Natural killer cell (primary cell): ENCODE results near the gene ACTL6B. TPM values are rescaled to one million over a fixed set of nuclear protein-coding genes. Genes with fewer than 3 reads are reported as not detected.

Experiments used
- ATAC-seq, 3 donors: fragments of 150-1000 bp in 2 of 3; fragments of 200-7000 bp in 1 of 3; cut with Tn5 transposase; 1 replicate in 1 of 3; 2 replicates in 2 of 3; pipeline ENCODE4 v1.10.0; 2021; ENCODE audit warnings: mild to moderate bottlenecking in 2 of 3, moderate library complexity in 2 of 3
- DNase-seq, 2 donors: peaks; one replicate each; pipeline versions ENCODE4 v3.0.0 to v3.0.0-alpha.2; 2013 to 2021; ENCODE audit warnings: mixed read lengths in 1 of 2
- H3K27ac ChIP-seq: one replicate; pipeline ENCODE4 v1.5.1; 2013; ENCODE audit warnings: mild to moderate bottlenecking, low read length
- H3K27me3 ChIP-seq: one replicate; pipeline ENCODE4 v1.6.1; 2013; ENCODE audit warnings: low read length; ENCODE audit not compliant: control insufficient read depth, insufficient read depth
- H3K36me3 ChIP-seq: one replicate; pipeline ENCODE4 v1.6.1; 2013; ENCODE audit warnings: low read length; ENCODE audit not compliant: control insufficient read depth, insufficient read depth
- H3K4me1 ChIP-seq: one replicate; pipeline ENCODE4 v1.6.1; 2013; ENCODE audit warnings: low read length; ENCODE audit not compliant: control insufficient read depth, insufficient read depth
- H3K4me3 ChIP-seq: one replicate; pipeline ENCODE4 v1.5.1; 2013; ENCODE audit warnings: low read length
- H3K9me3 ChIP-seq: one replicate; pipeline ENCODE4 v1.6.1; 2013; ENCODE audit warnings: low read length; ENCODE audit not compliant: control insufficient read depth, insufficient read depth
- H3K27ac Mint-ChIP-seq, 2 donors: one replicate each; pipeline ENCODE4 v1.8.0; 2022; ENCODE audit warnings: mild to moderate bottlenecking in 2 of 2, mixed read lengths in 2 of 2, moderate library complexity in 1 of 2
- H3K27me3 Mint-ChIP-seq, 2 donors: one replicate each; pipeline ENCODE4 v1.8.0; 2022; ENCODE audit warnings: low read depth in 2 of 2, mixed read lengths in 2 of 2
- H3K36me3 Mint-ChIP-seq: one replicate; pipeline ENCODE4 v1.8.0; 2022; ENCODE audit warnings: mixed read lengths
- H3K4me1 Mint-ChIP-seq, 2 donors: one replicate each; pipeline ENCODE4 v1.8.0; 2022; ENCODE audit warnings: mixed read lengths in 2 of 2
- H3K4me3 Mint-ChIP-seq: one replicate; pipeline ENCODE4 v1.8.0; 2022; ENCODE audit warnings: mild to moderate bottlenecking, moderate library complexity, mixed read lengths
- H3K9me3 Mint-ChIP-seq, 2 donors: one replicate each; pipeline ENCODE4 v1.8.0; 2022; ENCODE audit warnings: mixed read lengths in 2 of 2
- WGBS: methylation state at CpG from one replicate; pipeline ENCODE4 v1.1.7; 2013; ENCODE audit warnings: missing lambda C conversion rate; ENCODE audit not compliant: insufficient coverage; 5-methylcytosine and 5-hydroxymethylcytosine counted together
- intact Hi-C: fragments of 100-400 bp; cut with micrococcal nuclease; formaldehyde crosslinking; loops from one replicate; pipeline ENCODE4 v1.14.2; 2022
- total RNA-seq, 4 donors: library from RNA; stranded (reverse); fragments of 120-200 nt in 1 of 4; gene quantifications; one replicate each; pipeline versions ENCODE4 v1.2.3 to v1.2.4, GENCODE V29; 2013 to 2022
- TF ChIP-seq, protein P1 (sequence below): fragments of 200-600 bp; IDR thresholded peaks from one replicate; pipeline ENCODE4 v1.8.0; 2022; ENCODE audit warnings: antibody characterized with exemption

The ACTL6B gene
- total RNA-seq, 3 donors from 2014 or later (not counting 1 experiment from before 2014, with no cell fraction given), result not detected

DNA sequence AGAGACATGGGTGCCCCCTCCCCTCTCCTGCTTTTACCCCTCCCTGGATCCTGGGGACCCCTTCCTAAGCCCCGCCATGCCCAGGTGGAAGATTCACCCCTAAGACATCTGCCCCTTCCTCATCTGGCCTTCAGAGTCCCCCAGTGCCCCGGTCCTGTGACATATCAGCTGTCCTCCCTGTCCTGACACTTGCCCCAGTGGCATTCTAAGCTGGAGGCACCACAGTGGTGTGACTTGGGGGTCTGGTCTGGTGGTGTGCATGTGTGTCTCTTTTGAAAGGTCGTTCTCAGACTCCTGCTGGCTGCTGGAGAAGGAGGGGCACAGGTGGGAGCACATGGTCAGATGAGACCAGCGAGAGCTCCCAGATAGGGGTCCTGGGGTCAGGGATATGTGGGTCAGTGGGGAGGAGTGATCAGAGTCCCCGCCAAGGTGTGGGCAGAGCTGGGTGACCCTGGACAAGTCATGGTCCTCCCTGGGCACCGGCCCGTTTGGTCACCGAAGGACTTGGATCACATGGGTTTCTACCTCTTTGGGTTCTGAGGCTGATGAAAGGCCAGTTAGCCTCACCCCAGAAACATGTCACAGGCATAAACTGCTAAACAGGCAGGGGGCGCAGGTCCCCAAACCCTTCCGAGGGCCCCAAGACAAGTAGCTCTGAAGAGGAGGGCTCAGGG, 14.3 kb downstream of the ACTL6B start:
- Histone ChIP-seq H3K9me3 (no peaks in the 10 kb centered on the region), H3K4me1 (no peaks in the 10 kb centered on the region), H3K4me3 (no peak overlapping the region), H3K27me3 (no peaks in the 10 kb centered on the region), H3K27ac (no peak overlapping the region), H3K36me3 (no peaks in the 10 kb centered on the region)
- Mint-ChIP-seq H3K27ac (no peak overlapping the region), H3K4me1 (no peaks in the 10 kb centered on the region), H3K4me3 (no peak overlapping the region), H3K36me3 (no peaks in the 10 kb centered on the region), H3K9me3 (no peaks in the 10 kb centered on the region), H3K27me3 (peaks cover 0 to 7% of the 10 kb centered on the region in 2 donors)
- TF ChIP-seq, protein P1, sequence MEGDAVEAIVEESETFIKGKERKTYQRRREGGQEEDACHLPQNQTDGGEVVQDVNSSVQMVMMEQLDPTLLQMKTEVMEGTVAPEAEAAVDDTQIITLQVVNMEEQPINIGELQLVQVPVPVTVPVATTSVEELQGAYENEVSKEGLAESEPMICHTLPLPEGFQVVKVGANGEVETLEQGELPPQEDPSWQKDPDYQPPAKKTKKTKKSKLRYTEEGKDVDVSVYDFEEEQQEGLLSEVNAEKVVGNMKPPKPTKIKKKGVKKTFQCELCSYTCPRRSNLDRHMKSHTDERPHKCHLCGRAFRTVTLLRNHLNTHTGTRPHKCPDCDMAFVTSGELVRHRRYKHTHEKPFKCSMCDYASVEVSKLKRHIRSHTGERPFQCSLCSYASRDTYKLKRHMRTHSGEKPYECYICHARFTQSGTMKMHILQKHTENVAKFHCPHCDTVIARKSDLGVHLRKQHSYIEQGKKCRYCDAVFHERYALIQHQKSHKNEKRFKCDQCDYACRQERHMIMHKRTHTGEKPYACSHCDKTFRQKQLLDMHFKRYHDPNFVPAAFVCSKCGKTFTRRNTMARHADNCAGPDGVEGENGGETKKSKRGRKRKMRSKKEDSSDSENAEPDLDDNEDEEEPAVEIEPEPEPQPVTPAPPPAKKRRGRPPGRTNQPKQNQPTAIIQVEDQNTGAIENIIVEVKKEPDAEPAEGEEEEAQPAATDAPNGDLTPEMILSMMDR, result no peak
- WGBS, result 89% methylated on average over 10 of the region's 10 CpGs
- ATAC-seq, result no peak
- no peak for DNase-seq
- intact Hi-C loops, result no loop called here

DNA sequence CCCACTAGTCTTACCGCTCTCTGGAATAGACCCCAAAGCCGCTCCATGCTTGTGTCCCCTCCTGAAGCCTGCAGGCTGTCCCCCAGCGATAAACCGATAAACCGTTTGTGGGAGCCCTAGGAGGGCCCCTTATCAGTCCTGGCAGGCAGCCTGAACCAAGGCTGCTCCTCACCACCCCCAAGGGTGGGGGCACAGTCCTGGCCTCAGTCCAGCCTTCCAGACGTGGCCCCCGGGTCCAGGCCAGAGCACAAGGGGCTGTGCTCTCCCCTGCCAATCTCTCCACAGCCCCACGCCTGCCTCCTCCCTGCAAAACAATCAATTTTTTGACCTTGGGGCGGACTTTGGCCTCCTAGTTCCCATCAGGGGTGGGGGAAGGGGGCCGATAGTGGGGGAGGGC, 14.8 kb downstream of the ACTL6B start, which contains the start of gene TFR2:
TSS of gene TFR2 (minus strand) at position 90 of the 397 bp plus-strand sequence. CDS start at position 47, 43 bp downstream.
- Mint-ChIP-seq H3K9me3 (no peaks in the 10 kb centered on the region), H3K36me3 (no peaks in the 10 kb centered on the region), H3K27me3 (peaks cover 0 to 7% of the 10 kb centered on the region in 2 donors), H3K27ac (no peak within 1 kb of the TSS), H3K4me3 (no peak within 1 kb of the TSS), H3K4me1 (no peaks in the 10 kb centered on the region)
- Histone ChIP-seq H3K4me1 (no peaks in the 10 kb centered on the region), H3K4me3 (no peak within 1 kb of the TSS), H3K27me3 (no peaks in the 10 kb centered on the region), H3K27ac (no peak within 1 kb of the TSS), H3K9me3 (no peaks in the 10 kb centered on the region), H3K36me3 (no peaks in the 10 kb centered on the region)
- TF ChIP-seq, protein P1, result no peak
- intact Hi-C loops, result no loop called here
- 50% methylated on average over 9 of the region's 10 CpGs for WGBS
- ATAC-seq (no peak), DNase-seq (no peak)

DNA sequence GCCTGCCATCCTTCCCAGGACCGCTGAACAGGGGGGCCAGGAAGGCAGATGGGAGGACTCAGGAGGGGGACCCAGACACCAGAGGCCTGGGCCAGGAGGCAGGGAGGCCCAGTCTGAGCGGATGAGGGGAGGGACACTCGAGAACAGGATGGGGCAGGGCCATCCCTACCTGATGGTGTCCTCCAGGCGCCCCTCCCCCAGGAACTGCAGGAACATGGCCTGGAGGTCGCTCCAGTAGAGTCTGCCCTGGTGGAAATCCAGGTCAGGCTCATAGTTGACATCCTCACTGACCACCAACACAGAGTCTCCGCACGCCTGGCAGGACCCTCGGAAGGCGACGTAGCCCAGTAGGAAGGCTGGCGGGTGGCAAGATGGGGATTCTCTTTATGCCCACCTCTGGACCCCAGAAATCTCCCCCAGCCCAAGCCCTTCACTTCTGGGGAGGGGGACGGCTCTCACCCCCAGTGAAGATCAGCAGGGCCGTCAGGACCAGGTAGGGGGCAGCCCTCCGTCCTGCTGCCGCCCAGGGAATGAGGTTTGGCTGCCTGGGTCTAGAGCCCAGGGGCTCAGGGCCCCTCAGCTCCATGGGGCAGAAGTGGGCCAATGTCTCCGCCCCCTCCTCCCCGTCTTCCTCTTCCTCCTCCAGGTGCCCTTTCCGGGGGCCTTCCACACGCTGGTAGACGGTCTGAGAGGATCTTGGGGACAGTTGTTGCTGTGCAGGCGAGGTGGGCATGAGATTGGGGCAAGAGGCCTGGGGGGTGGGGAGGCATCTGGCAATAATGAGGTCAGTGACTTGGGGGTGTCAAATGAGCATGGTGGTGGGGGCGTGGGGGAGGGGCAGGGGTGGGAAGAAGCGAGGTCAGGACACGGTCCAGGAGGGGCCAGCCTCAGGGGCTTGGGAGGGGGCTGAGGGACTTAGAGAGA, 15.5 kb downstream of the ACTL6B start:
- H3K4me1 Mint-ChIP-seq, result no peaks in the 10 kb centered on the region

More for the DNA sequence above, 15.5 kb downstream of the ACTL6B start:
- intact Hi-C loops, result no loop called here
- no peaks in the 10 kb centered on the region for H3K27me3 ChIP-seq
- H3K27ac ChIP-seq, result no peak overlapping the region
- no peaks in the 10 kb centered on the region for H3K36me3 ChIP-seq
- H3K9me3 ChIP-seq, result no peaks in the 10 kb centered on the region
- WGBS, result 77% methylated on average over 22 of the region's 24 CpGs
- no peak overlapping the region for H3K4me3 ChIP-seq
- Mint-ChIP-seq H3K27ac (no peak overlapping the region), H3K27me3 (peaks cover 0 to 7% of the 10 kb centered on the region in 2 donors), H3K9me3 (no peaks in the 10 kb centered on the region), H3K4me3 (no peak overlapping the region), H3K36me3 (no peaks in the 10 kb centered on the region)
- ATAC-seq (no peak), DNase-seq (no peak)
- H3K4me1 ChIP-seq, result no peaks in the 10 kb centered on the region
- TF ChIP-seq, protein P1, result no peak
